HT-29 (cell line): ENCODE measurements around the gene FBXO21. TPM values are rescaled to one million over a fixed set of nuclear protein-coding genes. Genes with fewer than 3 reads are reported as not detected.

Experiments used
- DNase-seq: peaks from one replicate; pipeline ENCODE4 v3.0.0-alpha.2; 2015; ENCODE audit warnings: low spot score
- total RNA-seq: library from RNA; depleted of rRNA; stranded (reverse); fragments of >200 nt; shearing (Covaris generic); gene quantifications from 2 replicates; pipeline ENCODE4 v1.2.3, GENCODE V29; 2014

Gene FBXO21
- total RNA-seq, 1 experiment from 2014 or later: 123 TPM

DNA sequence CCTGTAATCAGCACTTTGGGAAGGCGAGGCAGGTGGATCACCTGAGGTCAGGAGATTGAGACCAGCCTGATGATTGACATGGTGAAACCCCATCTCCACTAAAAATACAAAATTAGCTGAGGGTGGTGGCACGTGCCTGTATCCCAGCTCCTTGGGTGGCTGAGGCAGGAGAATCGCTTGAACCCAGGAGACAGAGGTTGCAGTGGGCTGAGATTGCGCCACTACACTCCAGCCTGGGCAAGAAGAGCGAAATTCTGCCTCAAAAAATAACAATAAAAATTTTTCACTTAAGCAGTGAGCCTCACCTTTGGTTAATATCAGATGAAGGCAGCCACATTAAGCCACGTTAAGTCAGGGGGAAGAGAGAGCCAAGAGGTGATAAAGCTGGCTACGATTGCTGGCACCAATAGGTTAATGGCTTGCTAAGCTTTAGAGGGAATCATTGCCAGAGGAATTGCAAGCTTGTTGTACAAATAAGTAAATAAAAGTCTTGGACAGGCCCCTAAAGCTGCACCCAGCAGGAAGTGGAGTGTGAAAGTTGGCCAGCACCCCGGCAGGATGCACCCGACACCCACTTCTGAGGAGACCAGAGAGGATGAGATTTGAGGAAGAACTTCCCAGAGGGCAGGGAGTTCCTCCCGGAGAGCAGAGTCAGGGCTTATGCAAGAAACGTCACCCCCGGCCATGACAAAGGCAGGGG, 49.7 kb downstream of the FBXO21 start:
- DNase-seq: peak; percentile 9

GRCh38 chr12:117139025-117139717, 51.1 kb downstream of the FBXO21 start:
- DNase-seq: no peak

GRCh38 chr12:117134721-117135120, 55.5 kb downstream of the FBXO21 start:
- no peak for DNase-seq

DNA sequence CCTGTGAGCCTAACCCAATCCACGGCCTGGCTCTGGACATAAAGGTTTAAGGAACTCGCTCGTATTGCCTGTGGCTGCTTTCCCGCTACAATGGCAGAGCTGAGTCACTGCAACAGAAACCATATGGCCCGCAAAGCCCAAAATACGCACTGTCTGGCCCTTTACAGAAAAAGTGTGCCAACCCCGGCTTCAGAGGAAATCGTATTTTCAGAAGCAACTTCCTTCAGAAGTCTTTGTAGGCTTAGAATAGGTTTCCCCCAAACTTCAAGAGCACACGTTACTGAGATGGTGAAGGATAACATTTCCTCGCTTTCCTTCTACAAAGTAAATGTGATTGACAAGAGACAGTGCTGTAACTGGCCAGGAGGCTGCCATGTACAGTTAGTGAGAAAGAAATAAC, 56.2 kb downstream of the FBXO21 start:
- no peak for DNase-seq

- DNase-seq: no peak
Measured at GRCh38 chr12:117130801-117131200, 59.5 kb downstream of the FBXO21 start.

DNA sequence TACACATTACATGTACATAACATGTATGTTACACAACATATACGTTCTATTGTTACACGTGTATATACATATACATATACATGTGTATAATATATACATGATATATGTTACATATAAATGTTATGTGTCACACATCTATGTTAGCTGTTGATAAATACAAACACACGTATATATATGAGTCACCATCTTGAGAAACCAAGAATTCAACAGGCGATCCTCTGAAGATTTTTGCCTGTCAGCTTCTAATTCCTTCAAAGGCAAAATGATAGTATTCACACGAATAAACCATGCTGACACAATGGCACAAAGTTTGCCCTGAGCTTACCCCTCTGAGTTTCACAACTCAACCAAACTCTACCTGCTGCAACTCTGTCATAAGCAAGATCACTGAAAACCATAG, 60.9 kb downstream of the FBXO21 start:
- DNase-seq: no peak

- no peak for DNase-seq
Measured at GRCh38 chr12:117127933-117128823, 62.1 kb downstream of the FBXO21 start.

- DNase-seq: no peak
Measured at GRCh38 chr12:117126335-117126734, 63.9 kb downstream of the FBXO21 start.

- no peak for DNase-seq
Measured at GRCh38 chr12:117125767-117126166, 64.5 kb downstream of the FBXO21 start.

- no peak for DNase-seq
Measured at GRCh38 chr12:117125272-117125613, 65.0 kb downstream of the FBXO21 start.

DNA sequence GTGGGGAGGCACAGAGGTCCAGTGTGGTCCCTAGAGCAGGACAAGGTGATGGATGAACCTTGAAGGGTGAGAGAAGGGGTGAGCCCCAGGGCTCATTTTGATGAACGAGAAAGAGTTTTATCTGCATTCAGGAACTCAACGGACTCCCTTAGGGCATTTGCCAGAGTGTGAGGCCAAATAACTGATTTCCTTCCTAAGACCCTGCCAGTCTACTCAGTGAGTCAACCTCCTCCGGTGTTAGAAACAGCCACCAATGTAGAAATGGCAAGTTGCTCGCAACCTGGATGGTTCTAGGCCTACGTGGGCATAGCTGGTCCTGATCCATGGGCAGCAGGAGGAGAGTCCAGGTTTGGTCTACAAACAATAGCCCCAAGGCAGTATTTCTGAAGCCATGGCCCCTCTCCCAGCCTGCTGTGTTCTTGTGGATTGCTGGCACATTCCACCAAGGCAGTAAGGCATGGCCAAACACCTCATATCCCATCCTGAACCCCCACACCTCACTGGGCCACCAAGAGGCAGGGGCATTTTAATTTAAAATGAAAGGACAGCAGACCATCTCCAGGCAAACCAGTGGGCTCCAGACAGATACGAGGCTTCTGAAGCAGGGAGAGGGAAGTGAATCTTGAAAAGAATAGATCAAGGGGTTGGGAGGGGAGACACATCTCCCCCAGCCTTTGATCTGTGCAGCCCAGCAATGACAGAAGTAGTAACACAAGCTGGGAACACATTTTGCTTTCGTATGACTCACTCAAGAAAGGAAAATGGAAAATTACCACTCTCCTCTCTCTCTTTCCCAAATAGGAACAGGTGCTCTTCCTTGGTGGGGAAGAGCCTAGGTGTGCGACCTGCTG, 65.6 kb downstream of the FBXO21 start:
- DNase-seq: no peak

DNA sequence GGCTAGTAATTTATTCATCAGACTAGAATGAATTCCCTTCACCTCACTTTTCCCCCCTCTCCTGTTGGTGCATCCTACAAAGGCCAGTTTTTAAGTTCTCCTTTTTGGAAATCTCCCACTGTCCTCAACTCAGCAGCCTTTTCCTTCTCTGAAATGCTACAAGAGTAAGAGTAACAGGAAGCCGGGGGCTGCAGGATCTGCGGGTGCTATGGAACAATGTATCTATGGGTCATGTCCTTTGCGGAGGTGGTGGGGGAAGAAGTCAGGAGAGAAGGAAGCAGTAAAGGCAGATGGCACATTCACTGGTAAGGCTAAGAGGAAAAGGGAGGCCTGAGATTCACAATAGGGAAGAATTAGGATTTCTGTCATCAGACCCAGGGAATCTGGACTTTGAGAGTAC, 68.8 kb downstream of the FBXO21 start:
- no peak for DNase-seq

- no peak for DNase-seq
Measured at GRCh38 chr12:117120787-117121186, 69.5 kb downstream of the FBXO21 start.

- peak; percentile 73 for DNase-seq
Measured at GRCh38 chr12:117119592-117120198, 70.6 kb downstream of the FBXO21 start.

GRCh38 chr12:117118838-117119591, 71.3 kb downstream of the FBXO21 start:
- DNase-seq: no peak

- no peak for DNase-seq
Measured at GRCh38 chr12:117114784-117115183, 75.5 kb downstream of the FBXO21 start.

GRCh38 chr12:117113231-117113630, 77.0 kb downstream of the FBXO21 start:
- no peak for DNase-seq

DNA sequence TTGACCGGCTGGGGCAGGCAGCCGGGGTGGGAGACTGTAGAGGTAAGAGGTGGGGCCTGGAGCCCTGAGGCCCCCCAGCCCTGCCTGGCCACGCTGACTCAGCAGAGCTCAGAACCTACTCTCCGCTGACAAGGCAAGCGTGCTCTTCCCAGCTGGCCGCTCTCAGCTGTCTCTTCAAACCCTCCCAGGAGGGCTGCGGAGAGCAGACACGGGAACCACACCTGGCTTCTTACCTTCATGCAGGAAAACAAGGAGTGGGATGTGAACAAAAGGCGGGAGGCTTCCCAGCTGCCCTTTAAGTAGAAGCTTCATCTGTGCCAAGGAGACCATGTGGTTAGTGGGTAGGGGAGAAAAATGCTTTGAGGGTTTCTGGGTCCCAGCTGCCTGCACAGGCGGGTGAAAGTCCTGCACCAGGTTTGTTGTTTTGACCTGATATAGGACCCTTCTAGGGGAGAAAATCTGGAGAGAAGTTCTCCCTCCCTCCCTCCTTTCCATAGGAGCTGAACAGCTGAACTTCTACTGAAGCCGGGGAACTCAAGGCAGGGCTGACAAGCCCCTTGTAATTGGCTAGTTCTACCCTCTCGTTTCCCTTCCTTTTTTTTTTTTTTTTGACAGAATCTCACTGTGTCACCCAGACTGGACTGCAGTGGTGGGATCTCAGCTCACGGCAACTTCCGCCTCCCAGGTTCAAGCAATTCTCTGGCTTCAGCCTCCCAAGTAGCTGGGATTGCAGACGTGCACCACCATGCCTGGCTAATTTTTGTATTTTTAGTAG, 78.3 kb downstream of the FBXO21 start:
- no peak for DNase-seq

- no peak for DNase-seq
Measured at GRCh38 chr12:117111386-117111785, 78.9 kb downstream of the FBXO21 start.
